A673 (cell line): ENCODE measurements around the gene BOLA1. TPM values are rescaled to one million over a fixed set of nuclear protein-coding genes. Genes with fewer than 3 reads are reported as not detected.
A peak's percentile ranks its signal among the peaks of the same experiment; 100 is the strongest.
"Not testable (repeated sequence)": the region's sequence is repeated elsewhere in the genome, so short reads cannot be mapped to it uniquely, and the experiment has no call there.

Source experiments
- Bru-seq: library from RNA; stranded (reverse); fragments of 400-500 nt; gene quantifications from one replicate; lab custom pipeline; 2021; lab: Mats Ljungman, UMichigan
- BruChase-seq, 2 experiments: library from RNA; stranded (reverse); fragments of 400-500 nt; gene quantifications; one replicate each; lab custom pipeline; 2021; lab: Mats Ljungman, UMichigan
- BruUV-seq: library from RNA; stranded (reverse); fragments of 400-500 nt; replicated peaks from 2 replicates; lab custom pipeline; 2021; lab: Mats Ljungman, UMichigan
- CTCF ChIA-PET: fragments of 300-600 bp; sonication (Branson Sonifier 250); formaldehyde crosslinking; loops from one replicate; lab custom pipeline; 2022; ENCODE audit warnings: antibody characterized with exemption; lab: Charles Lee
- POLR2A ChIA-PET: fragments of 300-600 bp; sonication (Branson Sonifier 250); formaldehyde crosslinking; loops from one replicate; lab custom pipeline; 2022; ENCODE audit warnings: antibody characterized with exemption; ENCODE audit not compliant: low non-redundant PET; lab: Charles Lee
- DNase-seq: peaks from one replicate; pipeline ENCODE4 v3.0.0-alpha.2; 2015; ENCODE audit warnings: low spot score
- H3K27ac ChIP-seq: fragments of 200-600 bp; sonication (generic); 2 replicates; pipeline ENCODE4 v1.5.1; 2016; ENCODE audit warnings: mixed run types, low read depth, mild to moderate bottlenecking, mixed read lengths, antibody characterized with exemption, low read length; ENCODE audit not compliant: poor library complexity, severe bottlenecking
- H3K27me3 ChIP-seq: fragments of 200-600 bp; sonication (generic); replicated peaks from 2 replicates; pipeline ENCODE4 v1.6.1; 2017; ENCODE audit warnings: mixed run types, low read depth, mild to moderate bottlenecking, mixed read lengths, antibody characterized with exemption, low read length; ENCODE audit not compliant: insufficient read depth, poor library complexity
- H3K36me3 ChIP-seq: fragments of 200-600 bp; sonication (generic); 2 replicates; pipeline ENCODE4 v1.6.1; 2016; ENCODE audit warnings: mixed run types, mild to moderate bottlenecking, mixed read lengths, antibody characterized with exemption, low read length; ENCODE audit not compliant: insufficient read depth, poor library complexity, severe bottlenecking
- H3K4me1 ChIP-seq: fragments of 200-600 bp; sonication (generic); 2 replicates; pipeline ENCODE4 v1.6.1; 2017; ENCODE audit warnings: mixed run types, mild to moderate bottlenecking, mixed read lengths, antibody characterized with exemption, low read length; ENCODE audit not compliant: insufficient read depth, poor library complexity, severe bottlenecking
- H3K4me3 ChIP-seq: fragments of 200-600 bp; sonication (generic); 2 replicates; pipeline ENCODE4 v1.5.1; 2016; ENCODE audit warnings: low read depth, mixed run types, mild to moderate bottlenecking, mixed read lengths, low read length; ENCODE audit not compliant: poor library complexity, severe bottlenecking
- H3K9me3 ChIP-seq: fragments of 200-600 bp; sonication (generic); 2 replicates; pipeline ENCODE4 v1.6.1; 2016; ENCODE audit warnings: mixed run types, low read depth, mild to moderate bottlenecking, mixed read lengths, antibody characterized with exemption, low read length; ENCODE audit not compliant: poor library complexity, severe bottlenecking
- CTCF ChIP-seq: fragments of 300-800, 200-600 bp; sonication (generic); conservative IDR thresholded peaks from 2 replicates; pipeline ENCODE4 v1.5.1; 2017; ENCODE audit warnings: low read depth, mild to moderate bottlenecking, antibody characterized with exemption, low read length, moderate library complexity, mixed read lengths
- EZH2 ChIP-seq: fragments of 200-600 bp; sonication (generic); IDR thresholded peaks from 2 replicates; pipeline ENCODE4 v1.6.1; 2017; ENCODE audit warnings: borderline replicate concordance, low read depth, mild to moderate bottlenecking, mixed read lengths, antibody characterized with exemption, low read length; ENCODE audit not compliant: poor library complexity, severe bottlenecking
- intact Hi-C: fragments of 100-400 bp; cut with micrococcal nuclease; formaldehyde crosslinking; loops from one replicate; pipeline ENCODE4 v1.10.0; 2022; ENCODE audit not compliant: unreplicated experiment
- long read RNA-seq: library from polyadenylated mRNA; stranded (forward); transcript quantifications from one replicate; pipeline ENCODE4 v2.0.0, GENCODE V29; 2022
- total RNA-seq: library from RNA; stranded (reverse); gene quantifications from 2 replicates; pipeline ENCODE4 v1.2.3, GENCODE V29; 2021

The BOLA1 gene, protein sequence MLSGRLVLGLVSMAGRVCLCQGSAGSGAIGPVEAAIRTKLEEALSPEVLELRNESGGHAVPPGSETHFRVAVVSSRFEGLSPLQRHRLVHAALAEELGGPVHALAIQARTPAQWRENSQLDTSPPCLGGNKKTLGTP
- total RNA-seq (15.7 and 18.8 TPM in 2 replicates), Bru-seq, nascent RNA (percentile 46 among the genes with signal in this experiment), BruChase-seq, experiment 1, labeled RNA remaining after a 2-hour chase (percentile 41 among the genes with signal in this experiment), BruChase-seq, experiment 2, labeled RNA remaining after a 6-hour chase (percentile 43 among the genes with signal in this experiment)
- long read RNA-seq, transcript BOLA1-202 (2 exons, 859 nt), result major isoform, 17 of 22 reads
- long read RNA-seq, partial matches to known transcripts, result 0 of 22 reads
- long read RNA-seq, other reads (novel, unspliced or antisense), result 3 of 22 reads

GRCh38 chr1:149899460-149900284 is at the start of gene BOLA1:
Gene BOLA1, plus strand, starts transcription at chr1:149899568. Its CDS starts 492 bp downstream, at chr1:149900060.
- no peaks in the 10 kb centered on the region for H3K9me3 ChIP-seq
- TSS peak; percentile 55 for BruUV-seq
- intact Hi-C loops, result loop anchor here (5.0 to 10.0 kb wide), 2 partner anchors 148 to 265 kb away; no protein-coding TSS in a partner anchor
- H3K4me1 ChIP-seq, result peaks cover 5% of the 10 kb centered on the region
- H3K4me3 ChIP-seq, result peak within 1 kb of the TSS; percentile 51
- POLR2A ChIA-PET, result interaction anchor here (1.1 kb wide), 1 partner anchor 13 kb away, joined by 3 read pairs; a partner anchor contains a TSS
- peak; percentile 97 for DNase-seq
- H3K27ac ChIP-seq, result peak within 1 kb of the TSS; percentile 75
- no peak for TF ChIP-seq EZH2
- TF ChIP-seq CTCF, result no peak
- CTCF ChIA-PET, result interaction anchor here (0.9 kb wide), 1 partner anchor 43 kb away, joined by 4 read pairs; no protein-coding TSS in a partner anchor
- H3K27me3 ChIP-seq, result no peaks in the 10 kb centered on the region
- H3K36me3 ChIP-seq, result no peaks in the 10 kb centered on the region

DNA sequence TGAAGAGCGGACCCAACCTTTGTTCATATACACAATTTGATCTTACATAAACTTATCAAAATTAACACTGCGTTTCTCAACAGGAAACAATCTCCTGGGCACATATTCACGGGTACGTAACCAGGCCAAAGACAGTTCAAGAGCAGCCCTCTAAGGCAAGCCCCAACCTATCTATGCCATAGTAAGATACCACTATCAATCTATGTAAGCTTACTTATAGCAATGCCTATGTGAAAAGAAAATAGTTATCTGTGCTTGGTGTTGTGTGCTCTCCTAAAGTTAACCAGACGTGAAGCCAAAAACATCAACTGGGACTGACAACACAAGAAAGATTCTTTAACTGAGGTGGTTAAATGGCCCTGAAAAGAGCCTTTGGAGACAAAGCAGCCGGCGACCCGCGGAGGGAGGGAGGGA is 49.4 kb upstream of the BOLA1 start:
- intact Hi-C loops, result no loop called here
- Histone ChIP-seq H3K36me3 (no peaks in the 10 kb centered on the region), H3K27me3 (no peaks in the 10 kb centered on the region), H3K27ac (peak overlapping the region; percentile 80), H3K9me3 (no peaks in the 10 kb centered on the region), H3K4me1 (peaks cover 15% of the 10 kb centered on the region), H3K4me3 (peak overlapping the region; percentile 59)
- no TSS peak for BruUV-seq
- no peak for TF ChIP-seq CTCF
- TF ChIP-seq EZH2, result no peak
- CTCF ChIA-PET, result no interaction called here
- DNase-seq, result peak; percentile 10
- POLR2A ChIA-PET, result interaction anchor here (1.4 kb wide), 1 partner anchor 37 kb away, joined by 8 read pairs; a partner anchor contains a TSS

DNA sequence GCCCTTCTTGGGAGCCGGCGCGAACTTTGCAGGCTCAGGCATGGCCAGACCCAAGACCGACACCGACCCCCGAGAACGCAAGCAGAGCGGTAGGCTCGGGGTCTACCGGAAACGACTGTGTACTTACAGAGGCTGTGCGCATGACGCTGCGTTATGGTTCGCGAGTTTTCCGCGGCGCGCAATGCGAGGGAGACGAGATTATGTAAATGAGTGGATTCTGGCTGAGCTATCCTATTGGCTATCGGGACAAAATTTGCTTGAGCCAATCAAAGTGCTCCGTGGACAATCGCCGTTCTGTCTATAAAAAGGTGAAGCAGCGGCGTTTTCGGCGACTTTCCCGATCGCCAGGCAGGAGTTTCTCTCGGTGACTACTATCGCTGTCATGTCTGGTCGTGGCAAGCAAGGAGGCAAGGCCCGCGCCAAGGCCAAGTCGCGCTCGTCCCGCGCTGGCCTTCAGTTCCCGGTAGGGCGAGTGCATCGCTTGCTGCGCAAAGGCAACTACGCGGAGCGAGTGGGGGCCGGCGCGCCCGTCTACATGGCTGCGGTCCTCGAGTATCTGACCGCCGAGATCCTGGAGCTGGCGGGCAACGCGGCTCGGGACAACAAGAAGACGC is 48.5 kb upstream of the BOLA1 start:
- H3K36me3 ChIP-seq, H3K4me3 ChIP-seq, H3K27me3 ChIP-seq, intact Hi-C loops, DNase-seq, H3K27ac ChIP-seq, CTCF ChIA-PET, H3K9me3 ChIP-seq: not testable (repeated sequence)
- BruUV-seq, result TSS peak; percentile 51
- POLR2A ChIA-PET, result interaction anchor here (1.4 kb wide), 1 partner anchor 36 kb away, joined by 8 read pairs; a partner anchor contains a TSS
- peaks cover 15% of the 10 kb centered on the region for H3K4me1 ChIP-seq

DNA sequence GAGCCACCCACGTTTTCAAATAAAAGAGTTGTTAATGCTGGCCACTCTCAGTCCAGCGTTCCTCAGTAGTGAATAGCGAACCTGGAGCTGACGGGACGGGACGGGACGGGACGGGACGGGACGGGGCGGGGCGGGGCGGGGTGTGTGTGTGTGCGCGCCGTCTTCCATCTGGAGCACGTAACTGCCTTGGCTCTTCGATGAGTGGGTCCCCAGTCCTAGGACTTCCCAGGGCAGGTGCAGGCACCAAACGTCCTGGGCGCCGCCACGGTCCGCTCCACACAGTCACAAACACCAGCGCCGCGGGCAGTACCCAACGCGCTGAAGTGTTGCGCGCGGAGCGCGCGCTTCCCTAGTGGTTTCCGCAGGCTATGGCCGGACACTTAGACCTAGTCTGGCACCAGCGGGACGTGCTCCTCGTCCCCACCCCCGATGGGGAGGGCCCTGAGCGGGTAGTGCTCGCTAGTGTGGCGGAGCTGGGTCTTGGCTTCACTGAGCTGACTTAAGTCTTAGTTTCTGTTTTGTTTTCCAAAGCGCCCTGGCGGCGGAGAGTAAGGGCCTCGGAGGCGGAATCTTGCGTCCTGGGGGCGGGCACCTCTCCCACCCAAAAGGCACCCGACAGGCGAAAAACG is 47.7 kb upstream of the BOLA1 start:
- BruUV-seq, POLR2A ChIA-PET, H3K27me3 ChIP-seq, H3K36me3 ChIP-seq, H3K27ac ChIP-seq, CTCF ChIA-PET, H3K9me3 ChIP-seq, intact Hi-C loops, H3K4me3 ChIP-seq, DNase-seq: not testable (repeated sequence)
- H3K4me1 ChIP-seq, result peaks cover 15% of the 10 kb centered on the region

DNA sequence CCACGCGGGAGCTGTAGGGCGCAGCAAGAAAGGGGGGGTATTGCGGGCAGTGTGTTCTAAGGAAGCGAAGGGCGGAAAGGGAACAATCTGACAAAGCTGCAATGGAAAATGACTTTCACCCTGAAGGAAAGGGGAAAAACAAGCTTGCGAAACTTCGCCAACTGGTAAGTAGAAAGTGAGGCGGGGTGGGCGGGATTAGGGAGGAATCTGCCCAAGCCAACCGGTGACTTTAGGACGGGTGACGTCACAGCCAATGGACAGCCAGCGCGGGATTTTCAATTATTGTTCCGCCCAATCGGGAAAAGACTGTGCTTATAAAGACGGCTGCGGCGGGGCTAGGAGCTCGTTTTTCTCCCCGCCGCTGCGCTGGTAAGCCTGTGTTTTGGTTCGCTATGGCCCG is 47.1 kb upstream of the BOLA1 start:
- H3K4me1 ChIP-seq, result peaks cover 15% of the 10 kb centered on the region
- H3K4me3 ChIP-seq, CTCF ChIA-PET, H3K27ac ChIP-seq, H3K36me3 ChIP-seq, BruUV-seq, H3K27me3 ChIP-seq, H3K9me3 ChIP-seq, POLR2A ChIA-PET, DNase-seq, intact Hi-C loops: not testable (repeated sequence)
